Fibroblast of the conjunctiva (primary cell): ENCODE measurements around the gene CD200R1.
"Not testable (repeated sequence)": the region's sequence is repeated elsewhere in the genome, so short reads cannot be mapped to it uniquely, and the experiment has no call there.

Source experiments
- DNase-seq: peaks from one replicate; pipeline ENCODE4 v3.0.0-alpha.2; 2010; ENCODE audit warnings: low read depth

CD200R1 gene

GRCh38 chr3:112974178-112974517 is 755 bp downstream of the CD200R1 start:
- no peak for DNase-seq

GRCh38 chr3:112973325-112974177 is 1.4 kb downstream of the CD200R1 start:
- DNase-seq: no peak

GRCh38 chr3:112972158-112972557 is 2.7 kb downstream of the CD200R1 start:
- no peak for DNase-seq

- no peak for DNase-seq
Measured at GRCh38 chr3:112967828-112968227, 7.1 kb downstream of the CD200R1 start.

- DNase-seq: no peak
Measured at GRCh38 chr3:112967425-112967824, 7.5 kb downstream of the CD200R1 start.

- DNase-seq: no peak
Measured at GRCh38 chr3:112966633-112967032, 8.3 kb downstream of the CD200R1 start.

GRCh38 chr3:112965656-112966055 is 9.2 kb downstream of the CD200R1 start:
- DNase-seq: no peak

- DNase-seq: no peak
Measured at GRCh38 chr3:112963683-112964082, 11.2 kb downstream of the CD200R1 start.

GRCh38 chr3:112958811-112959560 is 15.9 kb downstream of the CD200R1 start:
- DNase-seq: no peak

- no peak for DNase-seq
Measured at GRCh38 chr3:112956351-112956750, 18.6 kb downstream of the CD200R1 start.

GRCh38 chr3:112948346-112948838 is 26.5 kb downstream of the CD200R1 start:
- DNase-seq: no peak

- no peak for DNase-seq
Measured at GRCh38 chr3:112931736-112932521, 43.0 kb downstream of the CD200R1 start.

- no peak for DNase-seq
Measured at GRCh38 chr3:112930771-112931170, 44.1 kb downstream of the CD200R1 start.

GRCh38 chr3:112925969-112926368 is 48.9 kb downstream of the CD200R1 start:
- no peak for DNase-seq

GRCh38 chr3:112925560-112925959 is 49.3 kb downstream of the CD200R1 start:
- DNase-seq: no peak

GRCh38 chr3:112919541-112919940 is 55.4 kb downstream of the CD200R1 start:
- not testable (repeated sequence) for DNase-seq

GRCh38 chr3:112908252-112908651 is 66.7 kb downstream of the CD200R1 start:
- no peak for DNase-seq

- DNase-seq: no peak
Measured at GRCh38 chr3:112904786-112905185, 70.1 kb downstream of the CD200R1 start.

GRCh38 chr3:112900113-112900512 is 74.8 kb downstream of the CD200R1 start:
- DNase-seq: no peak

- DNase-seq: no peak
Measured at GRCh38 chr3:112897791-112898190, 77.1 kb downstream of the CD200R1 start.

- no peak for DNase-seq
Measured at GRCh38 chr3:112894258-112894657, 80.6 kb downstream of the CD200R1 start.

GRCh38 chr3:112889357-112889756 is 85.5 kb downstream of the CD200R1 start:
- DNase-seq: no peak
